NCI-H2227 (cell line): ENCODE data around the gene CTXN1.
A peak's percentile ranks its signal among the peaks of the same experiment; 100 is the strongest.
"Not testable (repeated sequence)": the region's sequence is repeated elsewhere in the genome, so short reads cannot be mapped to it uniquely, and the experiment has no call there.

ENCODE experiments used
- DNase-seq: peaks from one replicate; lab custom pipeline; 2025; ENCODE audit not compliant: unreplicated experiment; lab: John Stamatoyannopoulos, UW

Gene CTXN1

GRCh38 chr19:7947939-7948338 lies 22.0 kb upstream of the CTXN1 start:
- no peak for DNase-seq

GRCh38 chr19:7944177-7944761 lies 18.3 kb upstream of the CTXN1 start:
- peak; percentile 88 for DNase-seq

- peak; percentile 98 for DNase-seq
Observed at GRCh38 chr19:7943444-7944176, 17.7 kb upstream of the CTXN1 start, which contains the start of gene TIMM44. TSS of gene TIMM44 (minus strand) at chr19:7943666. CDS start at chr19:7943651, 15 bp downstream.

GRCh38 chr19:7942981-7943443 lies 17.1 kb upstream of the CTXN1 start:
- no peak for DNase-seq

- no peak for DNase-seq
Observed at GRCh38 chr19:7941895-7942596, 16.1 kb upstream of the CTXN1 start.

GRCh38 chr19:7940841-7941240 lies 14.9 kb upstream of the CTXN1 start:
- DNase-seq: no peak

GRCh38 chr19:7934766-7935165 lies 8.8 kb upstream of the CTXN1 start:
- DNase-seq: no peak

- no peak for DNase-seq
Observed at GRCh38 chr19:7933828-7934725, 8.1 kb upstream of the CTXN1 start.

GRCh38 chr19:7933411-7933810 lies 7.5 kb upstream of the CTXN1 start:
- no peak for DNase-seq

- no peak for DNase-seq
Observed at GRCh38 chr19:7932930-7933300, 7.0 kb upstream of the CTXN1 start.

- no peak for DNase-seq
Observed at GRCh38 chr19:7932276-7932929, 6.5 kb upstream of the CTXN1 start.

- DNase-seq: no peak
Observed at GRCh38 chr19:7931221-7932061, 5.5 kb upstream of the CTXN1 start.

GRCh38 chr19:7930765-7931164 lies 4.8 kb upstream of the CTXN1 start:
- no peak for DNase-seq

GRCh38 chr19:7930030-7930429 lies 4.1 kb upstream of the CTXN1 start:
- not testable (repeated sequence) for DNase-seq

- peak; percentile 11 for DNase-seq
Observed at GRCh38 chr19:7928741-7929701, 3.1 kb upstream of the CTXN1 start.

- no peak for DNase-seq
Observed at GRCh38 chr19:7928334-7928706, 2.4 kb upstream of the CTXN1 start.

GRCh38 chr19:7927605-7928333 lies 1.8 kb upstream of the CTXN1 start:
- DNase-seq: no peak
